NB4 (cell line): ENCODE results near the gene ASMTL.
"Not testable (repeated sequence)": the region's sequence is repeated elsewhere in the genome, so short reads cannot be mapped to it uniquely, and the experiment has no call there.

Experiments used
- DNase-seq: peaks from one replicate; pipeline ENCODE4 v3.0.0; 2010; ENCODE audit warnings: low read depth
- H3K4me3 ChIP-seq: one replicate; pipeline ENCODE4 v1.5.1; 2011; ENCODE audit warnings: mild to moderate bottlenecking, low read depth, low read length, moderate library complexity
- MYC ChIP-seq: IDR thresholded peaks from 2 replicates; pipeline ENCODE4 v1.6.1; 2011; ENCODE audit warnings: low read depth, low read length
- POLR2A ChIP-seq: IDR thresholded peaks from 2 replicates; pipeline ENCODE4 v1.6.1; 2011; ENCODE audit warnings: mild to moderate bottlenecking; ENCODE audit not compliant: insufficient read length; ENCODE audit errors: extremely low read depth
- TF ChIP-seq, protein P1 (sequence below): IDR thresholded peaks from 2 replicates; pipeline ENCODE4 v1.6.1; 2011; ENCODE audit warnings: low read depth, low read length
- TF ChIP-seq, protein P2 (sequence below): IDR thresholded peaks from one replicate; pipeline ENCODE4 v1.5.1; 2012; ENCODE audit warnings: low read depth, low read length

ASMTL gene

DNA sequence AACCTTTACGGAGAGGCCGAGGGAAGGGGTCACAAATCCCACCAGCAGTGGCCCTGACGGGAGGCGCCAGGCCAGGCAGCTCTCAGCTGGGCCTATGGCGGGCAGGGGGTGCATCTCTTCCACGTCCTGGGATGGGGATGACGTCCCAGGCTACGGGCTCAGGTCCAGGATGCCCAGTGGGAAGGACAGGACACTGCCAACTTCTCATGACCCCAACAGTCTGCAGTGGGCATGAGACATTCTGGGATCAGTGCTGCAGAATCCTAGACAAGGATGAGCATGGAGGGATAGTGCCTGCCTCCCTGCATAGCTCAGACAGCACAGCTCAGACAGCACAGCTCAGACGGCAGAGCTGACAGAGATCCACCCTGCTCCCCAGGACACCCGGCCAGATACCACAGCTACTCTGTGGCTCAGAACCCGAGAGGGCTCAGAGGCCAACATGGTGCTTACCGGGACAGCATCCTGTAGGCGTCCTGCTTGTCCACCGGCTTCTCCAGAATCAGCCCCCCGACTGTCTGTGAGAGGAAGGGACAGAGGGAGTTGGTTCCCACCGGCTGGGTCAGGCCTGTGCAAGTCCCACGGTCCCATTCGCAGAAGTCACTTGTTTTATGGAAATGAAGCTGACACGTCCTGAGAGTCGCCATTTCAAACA is 17.3 kb downstream of the ASMTL start:
- DNase-seq, result no peak
- TF ChIP-seq MYC (no peak), POLR2A (no peak)
- TF ChIP-seq, protein P1, sequence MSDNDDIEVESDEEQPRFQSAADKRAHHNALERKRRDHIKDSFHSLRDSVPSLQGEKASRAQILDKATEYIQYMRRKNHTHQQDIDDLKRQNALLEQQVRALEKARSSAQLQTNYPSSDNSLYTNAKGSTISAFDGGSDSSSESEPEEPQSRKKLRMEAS, result no peak
- TF ChIP-seq, protein P2, sequence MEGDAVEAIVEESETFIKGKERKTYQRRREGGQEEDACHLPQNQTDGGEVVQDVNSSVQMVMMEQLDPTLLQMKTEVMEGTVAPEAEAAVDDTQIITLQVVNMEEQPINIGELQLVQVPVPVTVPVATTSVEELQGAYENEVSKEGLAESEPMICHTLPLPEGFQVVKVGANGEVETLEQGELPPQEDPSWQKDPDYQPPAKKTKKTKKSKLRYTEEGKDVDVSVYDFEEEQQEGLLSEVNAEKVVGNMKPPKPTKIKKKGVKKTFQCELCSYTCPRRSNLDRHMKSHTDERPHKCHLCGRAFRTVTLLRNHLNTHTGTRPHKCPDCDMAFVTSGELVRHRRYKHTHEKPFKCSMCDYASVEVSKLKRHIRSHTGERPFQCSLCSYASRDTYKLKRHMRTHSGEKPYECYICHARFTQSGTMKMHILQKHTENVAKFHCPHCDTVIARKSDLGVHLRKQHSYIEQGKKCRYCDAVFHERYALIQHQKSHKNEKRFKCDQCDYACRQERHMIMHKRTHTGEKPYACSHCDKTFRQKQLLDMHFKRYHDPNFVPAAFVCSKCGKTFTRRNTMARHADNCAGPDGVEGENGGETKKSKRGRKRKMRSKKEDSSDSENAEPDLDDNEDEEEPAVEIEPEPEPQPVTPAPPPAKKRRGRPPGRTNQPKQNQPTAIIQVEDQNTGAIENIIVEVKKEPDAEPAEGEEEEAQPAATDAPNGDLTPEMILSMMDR, result no peak
- H3K4me3 ChIP-seq, result no peak overlapping the region

- no peak overlapping the region for H3K4me3 ChIP-seq
- TF ChIP-seq POLR2A (no peak), MYC (no peak)
- TF ChIP-seq, protein P2, result no peak
- TF ChIP-seq, protein P1, result no peak
- DNase-seq, result no peak
These were observed 17.9 kb downstream of the ASMTL start for GRCh38 chrX:1434871-1435240.

DNA sequence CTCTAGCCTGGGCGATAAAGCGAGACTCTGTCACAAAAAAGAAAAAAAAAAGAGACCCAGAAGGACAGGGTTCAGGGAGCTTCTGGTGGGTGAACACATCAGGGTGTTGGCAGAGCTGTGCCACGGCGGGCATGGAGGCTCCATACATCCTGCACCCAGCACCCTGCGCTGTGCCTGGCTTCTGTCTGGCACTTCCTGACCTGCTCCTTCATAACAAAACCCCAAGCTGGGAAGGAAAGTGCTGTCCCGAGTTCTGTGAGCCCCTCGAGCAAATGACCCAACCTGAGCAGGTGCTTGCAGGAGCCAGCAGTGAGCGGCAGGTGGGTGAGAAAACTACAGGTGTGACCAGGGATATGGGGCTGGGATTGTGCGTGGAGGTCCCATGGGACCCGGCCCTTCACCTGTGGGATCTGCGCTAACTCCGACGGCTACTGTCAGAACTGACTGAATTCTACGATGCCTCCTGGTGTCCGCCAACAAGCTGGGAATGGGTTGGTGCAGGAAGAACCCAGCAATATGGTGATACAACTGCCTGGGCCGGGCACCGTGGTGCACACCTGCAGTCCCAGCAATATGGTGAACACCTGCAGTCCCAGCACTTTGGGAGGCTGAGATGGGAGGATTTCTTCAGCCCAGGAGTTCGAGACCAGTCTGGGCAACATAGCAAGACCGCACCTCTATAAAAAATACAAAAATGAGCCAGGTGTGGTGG is 18.9 kb downstream of the ASMTL start:
- no peak overlapping the region for H3K4me3 ChIP-seq
- no peak for DNase-seq
- no peak for TF ChIP-seq POLR2A
- TF ChIP-seq, protein P2, result no peak

DNA sequence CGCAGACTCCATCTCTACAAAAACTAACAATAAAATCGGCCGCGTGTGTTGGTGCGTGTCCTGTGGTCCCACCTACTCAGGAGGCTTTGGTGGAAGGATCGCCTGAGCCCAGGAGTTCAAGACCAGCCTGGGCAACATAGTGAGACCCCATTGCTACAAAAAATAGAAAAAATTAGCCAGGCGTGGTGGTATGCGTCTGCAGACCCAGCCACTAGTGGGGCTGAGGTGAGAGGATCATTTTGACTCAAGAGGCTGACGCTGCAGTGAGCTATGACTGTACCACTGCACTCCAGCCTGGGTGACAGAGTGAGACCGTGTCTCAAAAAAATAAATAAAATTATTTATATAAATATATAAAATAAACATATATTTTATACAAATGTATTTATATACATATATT is 22.3 kb downstream of the ASMTL start:
- no peak overlapping the region for H3K4me3 ChIP-seq
- no peak for DNase-seq
- TF ChIP-seq POLR2A, result no peak
- TF ChIP-seq, protein P2, result no peak
- TF ChIP-seq MYC, result no peak
- TF ChIP-seq, protein P1, result no peak

GRCh38 chrX:1427756-1428155 is 25.0 kb downstream of the ASMTL start:
- TF ChIP-seq MYC (no peak), POLR2A (no peak)
- TF ChIP-seq, protein P1, result no peak
- TF ChIP-seq, protein P2, result no peak
- no peak for DNase-seq
- H3K4me3 ChIP-seq, result no peak overlapping the region

DNA sequence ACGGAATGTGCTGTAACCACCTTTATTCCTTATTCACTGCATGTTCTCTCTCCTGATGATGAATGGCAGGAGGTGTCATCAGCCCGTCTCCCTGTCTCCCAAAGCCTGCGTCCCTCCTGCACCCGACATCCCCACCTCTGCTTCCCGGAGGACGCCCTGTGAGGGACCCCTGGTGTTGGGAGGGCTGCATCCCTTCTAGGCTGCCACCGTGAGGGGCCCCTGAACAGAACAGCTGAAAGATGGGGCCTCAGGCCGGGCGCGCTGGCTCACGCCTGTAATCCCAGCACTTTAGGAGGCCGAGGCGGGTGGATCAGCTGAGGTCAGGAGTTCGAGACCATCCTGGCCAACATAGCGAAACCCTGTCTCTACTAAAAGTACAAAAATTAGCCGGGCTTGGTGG is 26.4 kb downstream of the ASMTL start:
- DNase-seq, H3K4me3 ChIP-seq: not testable (repeated sequence)
